A549 (cell line): ENCODE data around the gene PGA5. TPM values are rescaled to one million over a fixed set of nuclear protein-coding genes. Genes with fewer than 3 reads are reported as not detected.

Experiments
- ATAC-seq, 2 experiments: fragments of 200-7000 bp in 1 of 2; fragments of >200 bp in 1 of 2; cut with Nextera tagmentation in 1 of 2; cut with Tn5 transposase in 1 of 2; 3 replicates each; pipeline versions ENCODE4 v1.8.0 to v1.9.1; 2018 to 2020; ENCODE audit warnings: mild to moderate bottlenecking in 1 of 2, moderate library complexity in 1 of 2
- CTCF ChIA-PET: fragments of 300-600 bp; sonication (Branson Sonifier 250); formaldehyde crosslinking; extraction: SDS; loops from one replicate; lab custom pipeline; 2021; ENCODE audit warnings: antibody characterized with exemption, inconsistent platforms; lab: Yijun Ruan, JAX
- POLR2A ChIA-PET: fragments of 350-600 bp; formaldehyde crosslinking; extraction: SDS; loops from one replicate; lab custom pipeline; 2021; ENCODE audit warnings: antibody characterized with exemption, inconsistent platforms; lab: Yijun Ruan, JAX
- DNase-seq, 2 experiments: peaks; one replicate each; pipeline versions ENCODE4 v3.0.0 to v3.0.0-alpha.2; 2011 to 2016; ENCODE audit warnings: low read depth in 1 of 2, low spot score in 1 of 2
- FAIRE-seq: peaks from 2 replicates; lab custom pipeline; 2011; peaks lifted over from hg19 to GRCh38; lab: Jason Lieb, UNC
- H3K27ac ChIP-seq, 2 experiments: fragments of >200 bp; sonication (Bioruptor Twin); formaldehyde crosslinking; 3 replicates each; pipeline ENCODE4 v1.5.1; 2016 to 2017
- H3K4me1 ChIP-seq: fragments of >200 bp; sonication (Bioruptor Twin); formaldehyde crosslinking; 3 replicates; pipeline ENCODE4 v1.6.1; 2016
- H3K4me2 ChIP-seq: fragments of >200 bp; sonication (Bioruptor Twin); formaldehyde crosslinking; 3 replicates; pipeline ENCODE4 v1.6.1; 2016
- H3K4me3 ChIP-seq: fragments of >200 bp; sonication (Bioruptor Twin); formaldehyde crosslinking; 3 replicates; pipeline ENCODE4 v1.5.1; 2016
- H3K9me3 ChIP-seq: fragments of >200 bp; sonication (Bioruptor Twin); formaldehyde crosslinking; 3 replicates; pipeline ENCODE4 v1.6.1; 2016
- CBX2 ChIP-seq: fragments of 200-600 bp; sonication (generic); IDR thresholded peaks from 2 replicates; pipeline ENCODE4 v1.6.1; 2016; ENCODE audit warnings: low read depth, mild to moderate bottlenecking, borderline replicate concordance
- CEBPB ChIP-seq, 2 experiments: fragments of >200 bp in 1 of 2; sonication (Bioruptor Twin) in 1 of 2; formaldehyde crosslinking in 1 of 2; IDR thresholded peaks; 2 replicates each; pipeline ENCODE4 v1.6.1; 2012 to 2016
- CHD2 ChIP-seq: fragments of 150-350 bp; IDR thresholded peaks from 2 replicates; pipeline ENCODE4 v1.6.1; 2014; ENCODE audit warnings: low read length; ENCODE audit not compliant: partially characterized antibody
- CTCF ChIP-seq: fragments of >200 bp; sonication (Bioruptor Twin); formaldehyde crosslinking; IDR thresholded peaks from 3 replicates; pipeline ENCODE4 v1.5.1; 2016
- E2F6 ChIP-seq: IDR thresholded peaks from 2 replicates; pipeline ENCODE4 v1.6.1; 2012; ENCODE audit warnings: low read depth, borderline replicate concordance
- EHF ChIP-seq: fragments of 250-450 bp; sonication (Bioruptor Pico); IDR thresholded peaks from 2 replicates; pipeline ENCODE4 v1.5.0; 2020; ENCODE audit warnings: mild to moderate bottlenecking
- FOSB ChIP-seq: fragments of 250-450 bp; sonication (Bioruptor Pico); IDR thresholded peaks from 2 replicates; pipeline ENCODE4 v1.5.0; 2020; ENCODE audit warnings: mild to moderate bottlenecking, moderate library complexity
- HEYL ChIP-seq: fragments of 250-450 bp; sonication (Bioruptor Pico); IDR thresholded peaks from 2 replicates; pipeline ENCODE4 v1.8.0; 2021; ENCODE audit warnings: mild to moderate bottlenecking, moderate library complexity
- JUN ChIP-seq, 2 experiments: fragments of >200 bp; sonication (Bioruptor Twin); formaldehyde crosslinking; IDR thresholded peaks; 2 replicates in 1 of 2; 3 replicates in 1 of 2; pipeline ENCODE4 v1.6.1; 2016 to 2017
- JUNB ChIP-seq: fragments of >200 bp; sonication (Bioruptor Twin); formaldehyde crosslinking; IDR thresholded peaks from 2 replicates; pipeline ENCODE4 v1.6.1; 2016
- NPAS2 ChIP-seq: fragments of 250-450 bp; sonication (Bioruptor Pico); IDR thresholded peaks from 2 replicates; pipeline ENCODE4 v1.8.0; 2022; ENCODE audit warnings: mild to moderate bottlenecking, moderate library complexity, borderline replicate concordance
- NR3C1 ChIP-seq: fragments of >200 bp; sonication (Bioruptor Twin); formaldehyde crosslinking; IDR thresholded peaks from 3 replicates; pipeline ENCODE4 v1.6.1; 2017
- POLR2A ChIP-seq: IDR thresholded peaks from 2 replicates; pipeline ENCODE4 v1.6.1; 2012; ENCODE audit warnings: mild to moderate bottlenecking, low read length
- RAD21 ChIP-seq, 2 experiments: fragments of >200 bp in 1 of 2; sonication (Bioruptor Twin) in 1 of 2; formaldehyde crosslinking in 1 of 2; IDR thresholded peaks in 1 of 2; conservative IDR thresholded peaks in 1 of 2; 2 replicates in 1 of 2; 3 replicates in 1 of 2; pipeline ENCODE4 v1.6.1; 2012 to 2018; ENCODE audit warnings: inconsistent platforms in 1 of 2
- RCOR1 ChIP-seq: fragments of 150-350 bp; IDR thresholded peaks from 2 replicates; pipeline ENCODE4 v1.6.1; 2014; ENCODE audit warnings: antibody characterized with exemption, low read length, low read depth
- RNF2 ChIP-seq: fragments of 200-600 bp; sonication (generic); IDR thresholded peaks from 2 replicates; pipeline ENCODE4 v1.6.1; 2016; ENCODE audit warnings: low read depth, mild to moderate bottlenecking, antibody characterized with exemption, moderate library complexity, borderline replicate concordance
- SMC3 ChIP-seq: fragments of >200 bp; sonication (Bioruptor Twin); formaldehyde crosslinking; IDR thresholded peaks from 3 replicates; pipeline ENCODE4 v1.6.1; 2018; ENCODE audit warnings: inconsistent platforms
- SREBF2 ChIP-seq: fragments of 450-650 bp; IDR thresholded peaks from 2 replicates; pipeline ENCODE4 v1.6.1; 2014; ENCODE audit warnings: mild to moderate bottlenecking, moderate library complexity
- TP53 ChIP-seq: fragments of 250-450 bp; sonication (Bioruptor Pico); IDR thresholded peaks from 2 replicates; pipeline ENCODE4 v1.5.0; 2021; ENCODE audit warnings: mild to moderate bottlenecking, moderate library complexity
- ZFP36 ChIP-seq: fragments of 450-650 bp; IDR thresholded peaks from 2 replicates; pipeline ENCODE4 v1.6.1; 2014; ENCODE audit warnings: borderline replicate concordance; ENCODE audit not compliant: partially characterized antibody
- ZNF302 ChIP-seq: fragments of 250-450 bp; sonication (Bioruptor Pico); IDR thresholded peaks from 2 replicates; pipeline ENCODE4 v1.9.0; 2021; ENCODE audit warnings: inconsistent platforms, mild to moderate bottlenecking, moderate library complexity
- WGBS: methylation state at CpG from one replicate; pipeline ENCODE4 v1.1.6; 2017; ENCODE audit errors: missing lambda C conversion rate; 5-methylcytosine and 5-hydroxymethylcytosine counted together
- polyA plus RNA-seq, 4 experiments: library from polyadenylated mRNA; depleted of rRNA in 3 of 4; stranded (reverse); fragments of >200 nt; fragmentation: RNase III in 1 of 4; extraction: RNeasy Plus Mini Kit Qiagen cat#74134 plus additional on column Dnase treatment in 1 of 4; gene quantifications; 2 replicates in 3 of 4; 3 replicates in 1 of 4; pipeline ENCODE4 v1.2.3, GENCODE V29; 2011 to 2017
- TF ChIP-seq, protein P1 (sequence below): IDR thresholded peaks from 2 replicates; pipeline ENCODE4 v1.6.1; 2012
- TF ChIP-seq, protein P2 (sequence below): IDR thresholded peaks from 2 replicates; pipeline ENCODE4 v1.6.1; 2012
- TF ChIP-seq, protein P3 (sequence below): fragments of >200 bp; sonication (Bioruptor Twin); formaldehyde crosslinking; IDR thresholded peaks from 3 replicates; pipeline ENCODE4 v1.6.1; 2016

PGA5 gene
- polyA plus RNA-seq, 2 of the 4 experiments (the other 2 are of a cell fraction): not detected

DNA sequence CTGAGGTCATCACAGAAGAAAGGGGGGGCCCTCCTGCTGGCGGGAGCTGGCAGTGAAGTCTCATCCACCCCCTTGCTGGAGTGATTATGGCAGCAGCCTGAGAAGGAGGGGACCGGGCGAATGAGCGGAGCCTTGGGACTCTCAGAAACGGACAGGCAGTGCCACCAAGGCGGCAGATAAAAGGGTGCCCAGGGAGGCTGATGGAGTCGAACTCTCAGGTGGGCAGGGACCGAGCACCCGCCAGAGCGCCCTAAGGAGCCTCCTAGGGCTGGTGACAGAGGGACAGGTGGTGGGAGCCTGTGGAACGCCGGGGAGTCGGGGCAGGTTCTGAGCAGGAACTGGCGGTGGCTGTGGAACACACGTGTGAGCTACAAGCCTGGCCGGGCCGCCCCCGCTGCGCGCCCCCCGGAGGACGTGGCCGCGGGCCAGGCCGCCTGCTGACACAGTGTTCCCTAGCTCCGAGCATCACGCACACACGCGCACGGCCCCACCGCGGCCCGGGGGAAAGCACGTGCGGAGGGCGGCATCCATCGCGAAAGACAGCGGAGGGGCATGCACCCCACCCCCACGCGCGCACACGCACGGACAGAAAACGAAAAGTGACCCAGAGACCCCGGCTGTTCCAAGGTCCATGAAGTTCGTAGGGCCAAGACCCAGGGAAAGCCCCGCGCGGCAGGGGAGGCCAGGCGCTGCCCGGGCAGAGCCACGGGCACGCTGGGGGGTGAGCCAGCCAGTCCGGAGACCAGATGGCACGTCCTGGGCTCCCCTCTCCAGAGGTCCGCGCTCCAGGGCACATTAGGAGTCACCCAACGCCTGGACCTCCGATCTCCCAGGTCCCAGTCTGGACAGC lies 53.1 kb downstream of the PGA5 start:
- 17% methylated on average over 27 of the region's 60 CpGs for WGBS
- peaks cover 14% of the 10 kb centered on the region; the same call in 1 of the 3 replicates for H3K4me1 ChIP-seq
- ATAC-seq (peak; percentile 74 to 80), FAIRE-seq (no peak), DNase-seq (peak; percentile 33 to 67)
- TF ChIP-seq JUNB (no peak), CTCF (no peak), FOSB (CRISPR knock-in tag) (no peak), NPAS2 (CRISPR knock-in tag) (no peak), JUN (IDR thresholded peaks at IDR 0.05) (no peak), E2F6 (peak; percentile 45; the same call in 1 of the 2 replicates), SREBF2 (no peak), CHD2 (no peak), EHF (no peak), TP53 (CRISPR knock-in tag) (no peak), CBX2 (no peak), NR3C1 (no peak)
- TF ChIP-seq, protein P1, sequence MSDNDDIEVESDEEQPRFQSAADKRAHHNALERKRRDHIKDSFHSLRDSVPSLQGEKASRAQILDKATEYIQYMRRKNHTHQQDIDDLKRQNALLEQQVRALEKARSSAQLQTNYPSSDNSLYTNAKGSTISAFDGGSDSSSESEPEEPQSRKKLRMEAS: peak; percentile 84
- TF ChIP-seq, protein P2, sequence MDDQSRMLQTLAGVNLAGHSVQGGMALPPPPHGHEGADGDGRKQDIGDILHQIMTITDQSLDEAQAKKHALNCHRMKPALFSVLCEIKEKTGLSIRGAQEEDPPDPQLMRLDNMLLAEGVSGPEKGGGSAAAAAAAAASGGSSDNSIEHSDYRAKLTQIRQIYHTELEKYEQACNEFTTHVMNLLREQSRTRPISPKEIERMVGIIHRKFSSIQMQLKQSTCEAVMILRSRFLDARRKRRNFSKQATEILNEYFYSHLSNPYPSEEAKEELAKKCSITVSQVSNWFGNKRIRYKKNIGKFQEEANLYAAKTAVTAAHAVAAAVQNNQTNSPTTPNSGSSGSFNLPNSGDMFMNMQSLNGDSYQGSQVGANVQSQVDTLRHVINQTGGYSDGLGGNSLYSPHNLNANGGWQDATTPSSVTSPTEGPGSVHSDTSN: no peak
- peak overlapping the region; percentile 61 for H3K4me3 ChIP-seq
- POLR2A ChIA-PET: interaction anchor here (0.7 to 2.1 kb wide), 7 partner anchors 12 to 463 kb away, joined by 3 to 15 read pairs (median 4); partner anchors contain the start of genes CYB561A3, DDB1, TKFC and TMEM138
- peak overlapping the region; percentile 81 to 87 for H3K27ac ChIP-seq
- no peaks in the 10 kb centered on the region for H3K9me3 ChIP-seq
- peak overlapping the region; percentile 100 for H3K4me2 ChIP-seq
- CTCF ChIA-PET: interaction anchor here (0.5 to 2.8 kb wide), 19 partner anchors 10 to 463 kb away, joined by 3 to 28 read pairs (median 3); no protein-coding TSS in a partner anchor

- Histone ChIP-seq H3K9me3 (no peaks in the 10 kb centered on the region), H3K4me3 (peak within 1 kb of the TSS; percentile 61), H3K4me1 (peaks cover 14% of the 10 kb centered on the region; the same call in 1 of the 3 replicates), H3K4me2 (peak within 1 kb of the TSS; percentile 100), H3K27ac (peak within 1 kb of the TSS; percentile 81 to 87)
- peak; percentile 80 to 87 for ATAC-seq
- FAIRE-seq: no peak
- ChIA-PET POLR2A (interaction anchor here (0.6 to 2.1 kb wide), 7 partner anchors 29 to 464 kb away, joined by 3 to 15 read pairs (median 4); partner anchors contain the start of genes CYB561A3, DDB1, TKFC and TMEM138), CTCF (interaction anchor here (0.6 to 2.8 kb wide), 14 partner anchors 10 to 464 kb away, joined by 3 to 28 read pairs (median 3); no protein-coding TSS in a partner anchor)
- WGBS: 42% methylated on average over 50 of the region's 97 CpGs
- peak; percentile 50 to 62 for DNase-seq
- no peak for TF ChIP-seq HEYL
- TF ChIP-seq RCOR1: no peak
- TF ChIP-seq ZNF302: no peak
- TF ChIP-seq CTCF: peak; percentile 29; the same call in 2 of the 3 replicates
- TF ChIP-seq, protein P3, sequence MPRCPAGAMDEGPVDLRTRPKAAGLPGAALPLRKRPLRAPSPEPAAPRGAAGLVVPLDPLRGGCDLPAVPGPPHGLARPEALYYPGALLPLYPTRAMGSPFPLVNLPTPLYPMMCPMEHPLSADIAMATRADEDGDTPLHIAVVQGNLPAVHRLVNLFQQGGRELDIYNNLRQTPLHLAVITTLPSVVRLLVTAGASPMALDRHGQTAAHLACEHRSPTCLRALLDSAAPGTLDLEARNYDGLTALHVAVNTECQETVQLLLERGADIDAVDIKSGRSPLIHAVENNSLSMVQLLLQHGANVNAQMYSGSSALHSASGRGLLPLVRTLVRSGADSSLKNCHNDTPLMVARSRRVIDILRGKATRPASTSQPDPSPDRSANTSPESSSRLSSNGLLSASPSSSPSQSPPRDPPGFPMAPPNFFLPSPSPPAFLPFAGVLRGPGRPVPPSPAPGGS: no peak
- TF ChIP-seq, protein P2: no peak
- TF ChIP-seq CEBPB (IDR thresholded peaks at IDR 0.05): no peak
- TF ChIP-seq SMC3: peak; percentile 36; the same call in 2 of the 3 replicates
- TF ChIP-seq JUN (IDR thresholded peaks at IDR 0.05): peak in 1 of 2 experiments; percentile 35; a peak in 2 of 5 replicates
- no peak; the same call in 1 of the 2 replicates for TF ChIP-seq RNF2
- peak; percentile 41 for TF ChIP-seq POLR2A
- TF ChIP-seq RAD21 (conservative IDR thresholded peaks at IDR 0.05 in 1 of 2, IDR thresholded peaks at IDR 0.05 in 1 of 2): peak; percentile 9 to 43; a peak in 4 of 5 replicates
- TF ChIP-seq ZFP36: no peak
Observed at GRCh38 chr11:61294717-61295595, 54.0 kb downstream of the PGA5 start, which contains the start of gene VWCE. Gene VWCE (minus strand): TSS chr11:61295316. CDS start chr11:61295037, 279 bp downstream.
